ENCODE measurements around the gene ZNF880.

Gene ZNF880

GRCh38 chr19:52370341-52370710 lies 603 bp downstream of the ZNF880 start:
- no peaks in the 10 kb centered on the region for H3K27me3 Mint-ChIP-seq (ENCODE audit: low read depth)
- no peak for TF ChIP-seq CTCF (IDR thresholded peaks at IDR 0.05; ENCODE audit: unreplicated experiment in 3 of 3)
- no peaks in the 10 kb centered on the region for H3K4me1 Mint-ChIP-seq
- H3K27ac Mint-ChIP-seq, result no peak overlapping the region
- peaks cover 83% of the 10 kb centered on the region for H3K36me3 Mint-ChIP-seq (ENCODE audit: low read depth)
- H3K4me3 Mint-ChIP-seq, result no peak overlapping the region
- H3K9me3 Mint-ChIP-seq, result peaks cover 57% of the 10 kb centered on the region

- TF ChIP-seq CTCF (IDR thresholded peaks at IDR 0.05; ENCODE audit: unreplicated experiment in 3 of 3), result no peak
- H3K36me3 Mint-ChIP-seq (ENCODE audit: low read depth), result peaks cover 60% of the 10 kb centered on the region
- no peaks in the 10 kb centered on the region for H3K4me1 Mint-ChIP-seq
- no peak overlapping the region for H3K4me3 Mint-ChIP-seq
- peaks cover 3% of the 10 kb centered on the region for H3K27me3 Mint-ChIP-seq (ENCODE audit: low read depth)
- H3K9me3 Mint-ChIP-seq, result peaks cover 50% of the 10 kb centered on the region
- H3K27ac Mint-ChIP-seq, result no peak overlapping the region
Observed at GRCh38 chr19:52391135-52391534, 21.4 kb downstream of the ZNF880 start.

GRCh38 chr19:52397310-52398080 lies 27.8 kb downstream of the ZNF880 start, which contains the start of gene ZNF528:
ZNF528 (plus strand) TSS chr19:52397849; CDS start chr19:52402014, 4,165 bp downstream.
- Mint-ChIP-seq H3K4me1 (no peaks in the 10 kb centered on the region), H3K9me3 (peaks cover 31% of the 10 kb centered on the region), H3K4me3 (peak within 1 kb of the TSS in 1 of 3 experiments; percentile 40), H3K27me3 (ENCODE audit: low read depth) (no peaks in the 10 kb centered on the region), H3K36me3 (ENCODE audit: low read depth) (peaks cover 24% of the 10 kb centered on the region), H3K27ac (no peak within 1 kb of the TSS)
- no peak for TF ChIP-seq CTCF (IDR thresholded peaks at IDR 0.05; ENCODE audit: unreplicated experiment in 3 of 3)

GRCh38 chr19:52398081-52398441 lies 28.3 kb downstream of the ZNF880 start:
- Mint-ChIP-seq H3K27ac (no peak overlapping the region), H3K9me3 (peaks cover 31% of the 10 kb centered on the region), H3K4me1 (no peaks in the 10 kb centered on the region), H3K27me3 (ENCODE audit: low read depth) (no peaks in the 10 kb centered on the region), H3K36me3 (ENCODE audit: low read depth) (peaks cover 25% of the 10 kb centered on the region), H3K4me3 (peak overlapping the region in 1 of 3 experiments; percentile 40)
- TF ChIP-seq CTCF (IDR thresholded peaks at IDR 0.05; ENCODE audit: unreplicated experiment in 3 of 3), result no peak

GRCh38 chr19:52410276-52410675 lies 40.6 kb downstream of the ZNF880 start:
- no peak overlapping the region for H3K27ac Mint-ChIP-seq
- H3K4me1 Mint-ChIP-seq, result no peaks in the 10 kb centered on the region
- TF ChIP-seq CTCF (IDR thresholded peaks at IDR 0.05; ENCODE audit: unreplicated experiment in 3 of 3), result no peak
- no peak overlapping the region for H3K4me3 Mint-ChIP-seq
- no peaks in the 10 kb centered on the region for H3K27me3 Mint-ChIP-seq (ENCODE audit: low read depth)
- H3K9me3 Mint-ChIP-seq, result peaks cover 29% of the 10 kb centered on the region
- H3K36me3 Mint-ChIP-seq (ENCODE audit: low read depth), result peaks cover 29% of the 10 kb centered on the region

- no peak overlapping the region for H3K27ac Mint-ChIP-seq
- H3K9me3 Mint-ChIP-seq, result peaks cover 53% of the 10 kb centered on the region
- no peaks in the 10 kb centered on the region for H3K4me1 Mint-ChIP-seq
- no peak for TF ChIP-seq CTCF (IDR thresholded peaks at IDR 0.05; ENCODE audit: unreplicated experiment in 3 of 3)
- no peak overlapping the region for H3K4me3 Mint-ChIP-seq
- no peaks in the 10 kb centered on the region for H3K27me3 Mint-ChIP-seq (ENCODE audit: low read depth)
- H3K36me3 Mint-ChIP-seq (ENCODE audit: low read depth), result peaks cover 4% of the 10 kb centered on the region
Observed at GRCh38 chr19:52415711-52416110, 46.0 kb downstream of the ZNF880 start.

All from nephron (organoid).